Body of pancreas (tissue), 4 donors: ENCODE results near the gene NBR1. TPM values are rescaled to one million over a fixed set of nuclear protein-coding genes. Genes with fewer than 3 reads are reported as not detected.

Source experiments
- ATAC-seq: fragments of 150-250 bp; one replicate; pipeline ENCODE4 v1.9.1; 2016
- DNase-seq, 4 donors: peaks; one replicate each; pipeline ENCODE4 v3.0.0-alpha.2; 2019
- H3K27ac ChIP-seq, 4 donors: fragments of 200-600 bp; sonication (generic); 1 replicate in 3 of 4; 2 replicates in 1 of 4; pipeline versions ENCODE4 v1.5.1 to v1.6.1; 2016 to 2019; ENCODE audit warnings: mild to moderate bottlenecking in 1 of 4, mixed read lengths in 1 of 4, moderate library complexity in 1 of 4
- H3K27me3 ChIP-seq, 2 donors: fragments of 200-600 bp; sonication (generic); one replicate each; pipeline ENCODE4 v1.6.0; 2016; ENCODE audit warnings: mild to moderate bottlenecking in 1 of 2
- H3K36me3 ChIP-seq, 2 donors: fragments of 200-600 bp; sonication (generic); replicated peaks in 1 of 2; 2 replicates each; pipeline ENCODE4 v1.5.1; 2016; ENCODE audit warnings: low read depth in 2 of 2; ENCODE audit not compliant: insufficient read depth in 1 of 2
- H3K4me1 ChIP-seq: fragments of 200-600 bp; sonication (generic); one replicate; pipeline ENCODE4 v1.6.0; 2016
- H3K4me3 ChIP-seq, 2 donors: fragments of 200-600 bp; sonication (generic); 1 replicate in 1 of 2; 2 replicates in 1 of 2; pipeline ENCODE4 v1.5.1; 2016 to 2019
- H3K9me3 ChIP-seq, 3 donors: fragments of 200-600 bp; sonication (generic); 1 replicate in 2 of 3; 2 replicates in 1 of 3; pipeline ENCODE4 v1.5.1; 2016
- POLR2A ChIP-seq, 3 donors: fragments of 450-650 bp; IDR thresholded peaks; one replicate each; pipeline ENCODE4 v1.6.1; 2016; ENCODE audit warnings: antibody characterized with exemption in 3 of 3, mild to moderate bottlenecking in 2 of 3
- WGBS, 2 donors: methylation state at CpG; one replicate each; pipeline ENCODE4 v1.1.5; 2017; 5-methylcytosine and 5-hydroxymethylcytosine counted together
- intact Hi-C: fragments of 100-400 bp; cut with DNase I; formaldehyde crosslinking; loops from one replicate; pipeline ENCODE4 v1.15.1; 2023
- total RNA-seq, 2 donors: library from RNA; depleted of rRNA; stranded (reverse); fragments of >200 nt; gene quantifications; one replicate each; pipeline ENCODE4 v1.1.0, GENCODE V29; 2016
- TF ChIP-seq, protein P1 (sequence below), 7 experiments: fragments of 450-650 bp in 4 of 7; fragments of 200-600 bp in 3 of 7; sonication (generic) in 3 of 7; IDR thresholded peaks; one replicate each; pipeline ENCODE4 v1.5.1; 2016 to 2019; ENCODE audit warnings: antibody characterized with exemption in 7 of 7

NBR1 gene
- total RNA-seq, 2 donors from 2014 or later, result 16.2 to 41.0 TPM

DNA sequence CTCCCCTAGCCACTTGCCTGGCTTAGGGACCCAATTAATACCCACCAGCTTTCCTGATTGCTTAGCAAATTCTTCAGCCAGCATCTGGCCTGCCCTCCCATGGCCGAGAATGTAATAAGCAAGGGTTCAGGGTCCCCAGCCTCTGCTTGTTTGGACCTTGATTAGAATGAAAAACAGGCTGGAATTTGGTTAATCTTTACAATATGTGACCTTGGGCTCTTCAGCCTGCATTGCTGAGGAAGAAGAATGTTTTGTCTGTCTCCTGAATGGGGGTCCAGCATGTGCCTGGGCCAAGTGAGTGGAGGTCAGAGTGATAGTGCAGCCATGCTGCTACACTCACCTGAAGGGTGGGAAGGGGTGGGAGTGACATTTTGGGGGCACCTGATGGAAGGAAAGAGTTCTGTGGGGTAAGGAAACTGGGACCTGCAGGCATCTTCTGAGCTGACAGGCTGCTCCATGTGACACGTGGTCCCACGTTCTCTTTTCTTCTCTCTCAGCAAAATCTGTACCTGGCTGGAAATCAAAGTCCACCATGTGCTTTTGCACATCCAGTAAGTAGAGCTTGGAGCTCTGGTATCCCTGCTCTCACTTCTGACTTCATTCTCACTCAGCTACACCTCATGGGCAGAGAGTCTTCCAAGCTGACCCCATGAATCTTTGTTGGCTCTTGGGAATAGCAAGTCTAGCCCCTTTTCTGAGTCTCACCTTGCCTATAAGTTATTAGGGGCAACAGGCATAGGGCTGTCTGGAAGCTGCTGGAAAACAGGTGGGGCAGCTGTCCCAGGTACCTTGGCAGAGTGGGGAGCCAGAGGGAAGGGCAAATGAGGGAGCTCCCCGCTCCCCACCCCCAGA is 46.0 kb downstream of the NBR1 start:
- WGBS, 2 donors, result 22 to 45% methylated on average over 3 to 4 of the region's 4 CpGs
- no peak for DNase-seq

DNA sequence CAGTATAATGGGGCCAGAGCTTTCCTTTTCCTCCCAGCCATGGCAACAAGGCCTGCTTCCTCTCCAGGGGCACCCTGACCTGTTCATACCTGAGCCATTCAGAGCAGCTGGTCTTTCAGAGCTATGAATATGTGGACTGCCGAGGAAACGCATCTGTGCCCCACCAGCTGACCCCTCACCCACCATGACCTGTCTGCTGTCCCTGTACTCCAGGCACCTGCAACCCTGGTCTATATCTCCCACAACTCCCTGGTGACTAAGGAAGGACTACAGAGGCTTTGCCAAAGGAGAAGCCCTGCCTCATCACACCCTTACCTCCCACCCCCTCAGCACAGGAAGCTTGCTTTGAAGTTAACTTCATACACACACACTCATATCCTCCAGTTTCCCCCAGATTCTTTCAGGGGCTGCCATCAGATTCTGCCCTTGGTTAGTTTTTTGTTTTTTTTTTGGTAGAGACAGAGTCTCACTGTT is 46.6 kb downstream of the NBR1 start:
- intact Hi-C loops, result no loop called here
- Histone ChIP-seq H3K9me3 (no peaks in the 10 kb centered on the region), H3K36me3 (no peaks in the 10 kb centered on the region), H3K27ac (no peak overlapping the region), H3K27me3 (no peaks in the 10 kb centered on the region), H3K4me1 (peaks cover 32% of the 10 kb centered on the region), H3K4me3 (no peak overlapping the region)
- WGBS, 2 donors, result 92 to 100% methylated on average over 2 of the region's 2 CpGs
- TF ChIP-seq POLR2A (IDR thresholded peaks at IDR 0.05), result no peak
- TF ChIP-seq, protein P1, sequence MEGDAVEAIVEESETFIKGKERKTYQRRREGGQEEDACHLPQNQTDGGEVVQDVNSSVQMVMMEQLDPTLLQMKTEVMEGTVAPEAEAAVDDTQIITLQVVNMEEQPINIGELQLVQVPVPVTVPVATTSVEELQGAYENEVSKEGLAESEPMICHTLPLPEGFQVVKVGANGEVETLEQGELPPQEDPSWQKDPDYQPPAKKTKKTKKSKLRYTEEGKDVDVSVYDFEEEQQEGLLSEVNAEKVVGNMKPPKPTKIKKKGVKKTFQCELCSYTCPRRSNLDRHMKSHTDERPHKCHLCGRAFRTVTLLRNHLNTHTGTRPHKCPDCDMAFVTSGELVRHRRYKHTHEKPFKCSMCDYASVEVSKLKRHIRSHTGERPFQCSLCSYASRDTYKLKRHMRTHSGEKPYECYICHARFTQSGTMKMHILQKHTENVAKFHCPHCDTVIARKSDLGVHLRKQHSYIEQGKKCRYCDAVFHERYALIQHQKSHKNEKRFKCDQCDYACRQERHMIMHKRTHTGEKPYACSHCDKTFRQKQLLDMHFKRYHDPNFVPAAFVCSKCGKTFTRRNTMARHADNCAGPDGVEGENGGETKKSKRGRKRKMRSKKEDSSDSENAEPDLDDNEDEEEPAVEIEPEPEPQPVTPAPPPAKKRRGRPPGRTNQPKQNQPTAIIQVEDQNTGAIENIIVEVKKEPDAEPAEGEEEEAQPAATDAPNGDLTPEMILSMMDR (IDR thresholded peaks at IDR 0.05), result no peak
- no peak for ATAC-seq
- no peak for DNase-seq

More for the DNA sequence above, 46.0 kb downstream of the NBR1 start:
- H3K36me3 ChIP-seq, result no peaks in the 10 kb centered on the region
- H3K9me3 ChIP-seq, result no peaks in the 10 kb centered on the region
- no peak for TF ChIP-seq POLR2A (IDR thresholded peaks at IDR 0.05)
- TF ChIP-seq, protein P1 (IDR thresholded peaks at IDR 0.05), result no peak
- peaks cover 39% of the 10 kb centered on the region for H3K4me1 ChIP-seq
- no peak overlapping the region for H3K4me3 ChIP-seq
- intact Hi-C loops, result no loop called here
- H3K27ac ChIP-seq, result peak overlapping the region in 3 of 4 donors; percentile 17 to 28 (median 24)
- no peak for ATAC-seq
- no peaks in the 10 kb centered on the region for H3K27me3 ChIP-seq

DNA sequence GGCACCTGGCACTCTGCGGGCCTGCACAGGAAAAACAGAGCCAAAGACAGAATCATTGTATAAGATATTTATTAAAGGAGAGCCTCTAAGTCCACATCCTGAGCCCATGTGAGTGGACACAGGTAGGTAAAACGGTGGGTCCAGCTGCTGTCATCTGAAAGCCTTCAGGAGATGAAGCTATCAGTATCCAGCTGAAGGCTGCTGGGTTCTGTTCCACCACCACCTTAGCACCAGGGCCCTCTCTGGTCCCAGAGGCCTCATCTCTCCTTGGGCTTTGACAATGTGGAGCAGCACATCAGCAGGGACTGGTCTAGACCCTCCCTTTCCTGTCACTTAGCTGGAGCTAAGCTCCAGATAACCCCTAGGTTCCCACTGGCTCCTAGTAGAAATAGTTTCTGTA is 48.0 kb downstream of the NBR1 start:
- TF ChIP-seq POLR2A (IDR thresholded peaks at IDR 0.05), result no peak
- TF ChIP-seq, protein P1 (IDR thresholded peaks at IDR 0.05), result no peak
- Histone ChIP-seq H3K9me3 (no peaks in the 10 kb centered on the region), H3K27ac (no peak overlapping the region), H3K36me3 (no peaks in the 10 kb centered on the region), H3K27me3 (no peaks in the 10 kb centered on the region), H3K4me3 (no peak overlapping the region), H3K4me1 (peaks cover 21% of the 10 kb centered on the region)
- WGBS, 2 donors, result 93 to 97% methylated on average over 2 of the region's 2 CpGs
- DNase-seq (no peak), ATAC-seq (no peak)
- intact Hi-C loops, result no loop called here

DNA sequence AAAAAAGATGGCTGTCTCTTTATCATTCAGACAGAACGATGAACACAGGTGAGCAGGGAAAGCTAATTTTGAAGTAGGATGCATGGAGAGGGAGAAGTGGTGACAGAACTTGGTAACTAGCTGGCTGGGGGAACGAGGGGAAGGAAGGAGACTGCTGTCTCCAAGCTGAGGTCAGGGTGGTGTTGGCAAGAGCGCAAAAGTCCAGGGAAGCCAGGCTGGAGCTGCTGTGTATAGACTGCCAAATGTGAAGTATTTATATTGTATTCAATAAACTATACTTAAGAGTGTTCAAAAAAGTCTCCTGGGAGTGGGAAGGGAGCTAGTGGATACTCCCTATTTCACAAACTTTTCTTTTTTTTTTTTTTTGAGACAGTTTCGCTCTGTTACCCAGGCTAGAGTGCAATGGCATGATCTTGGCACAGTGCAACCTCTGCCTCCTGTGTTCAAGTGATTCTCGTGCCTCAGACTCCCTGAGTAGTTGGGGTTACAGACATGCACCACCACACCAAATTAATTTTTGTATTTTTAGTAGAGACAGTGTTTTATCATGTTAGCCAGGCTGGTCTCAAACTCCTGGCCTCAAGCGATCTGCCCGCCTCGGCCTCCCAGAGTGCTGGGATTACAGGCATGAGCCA is 48.8 kb downstream of the NBR1 start:
- TF ChIP-seq POLR2A (IDR thresholded peaks at IDR 0.05), result no peak
- TF ChIP-seq, protein P1 (IDR thresholded peaks at IDR 0.05), result no peak
- intact Hi-C loops, result loop anchor here (10.0 kb wide), 1 partner anchor 115 kb away; no protein-coding TSS in a partner anchor
- Histone ChIP-seq H3K27me3 (no peaks in the 10 kb centered on the region), H3K27ac (no peak overlapping the region), H3K4me3 (no peak overlapping the region), H3K9me3 (no peaks in the 10 kb centered on the region), H3K36me3 (no peaks in the 10 kb centered on the region), H3K4me1 (peaks cover 21% of the 10 kb centered on the region)
- 74 to 81% methylated on average over 8 of the region's 8 CpGs for WGBS, 2 donors
- DNase-seq, result no peak
- no peak for ATAC-seq
